ENCODE results near the gene NIPA2. TPM values are rescaled to one million over a fixed set of nuclear protein-coding genes. Genes with fewer than 3 reads are reported as not detected.

The NIPA2 gene
- total RNA-seq, 2 experiments from 2014 or later: 113 to 115 TPM

DNA sequence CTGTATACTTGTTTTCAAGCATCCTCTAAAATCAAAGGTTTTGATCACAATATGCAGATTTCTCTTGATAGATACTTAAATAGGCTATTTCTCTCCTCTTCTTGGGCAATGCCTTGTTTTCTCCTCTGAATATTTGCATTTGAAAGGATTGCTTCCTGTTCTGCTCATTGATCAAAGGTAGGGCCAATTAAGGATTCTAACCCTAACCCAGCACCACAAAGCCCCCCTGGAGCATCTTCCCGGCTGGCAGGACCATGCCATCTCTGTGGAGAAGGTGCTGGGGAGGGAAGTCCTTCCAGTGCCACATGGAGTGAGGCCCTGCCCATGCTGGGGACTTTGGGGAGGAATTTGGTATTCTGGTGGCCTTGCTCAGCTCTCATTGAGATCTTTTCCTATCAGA lies 11.3 kb upstream of the NIPA2 start:
- POLR2A ChIA-PET: no interaction called here
- CTCF ChIA-PET: no interaction called here

DNA sequence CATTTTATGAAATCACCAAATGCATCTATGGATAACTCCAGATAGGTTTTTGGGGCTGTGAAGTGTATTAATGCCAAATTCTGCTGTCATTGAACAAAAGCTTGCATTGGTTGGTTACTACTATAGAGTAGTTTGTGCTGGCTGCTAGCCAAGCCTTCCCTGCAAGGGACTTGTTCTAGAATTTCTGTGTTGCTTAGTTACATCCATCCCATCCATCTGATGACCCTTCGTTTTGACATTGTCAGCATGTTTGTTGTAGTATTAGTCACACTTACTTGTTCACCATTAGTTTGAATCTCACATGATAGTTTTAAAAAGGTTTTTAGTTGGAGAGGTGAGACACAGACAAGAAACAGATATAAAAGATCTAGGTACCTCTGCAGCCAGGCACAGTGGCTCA lies 7.0 kb upstream of the NIPA2 start:
- CTCF ChIA-PET: interaction anchor here (0.6 kb wide), 1 partner anchor 8 kb away, joined by 3 read pairs; no protein-coding TSS in a partner anchor
- POLR2A ChIA-PET: no interaction called here

DNA sequence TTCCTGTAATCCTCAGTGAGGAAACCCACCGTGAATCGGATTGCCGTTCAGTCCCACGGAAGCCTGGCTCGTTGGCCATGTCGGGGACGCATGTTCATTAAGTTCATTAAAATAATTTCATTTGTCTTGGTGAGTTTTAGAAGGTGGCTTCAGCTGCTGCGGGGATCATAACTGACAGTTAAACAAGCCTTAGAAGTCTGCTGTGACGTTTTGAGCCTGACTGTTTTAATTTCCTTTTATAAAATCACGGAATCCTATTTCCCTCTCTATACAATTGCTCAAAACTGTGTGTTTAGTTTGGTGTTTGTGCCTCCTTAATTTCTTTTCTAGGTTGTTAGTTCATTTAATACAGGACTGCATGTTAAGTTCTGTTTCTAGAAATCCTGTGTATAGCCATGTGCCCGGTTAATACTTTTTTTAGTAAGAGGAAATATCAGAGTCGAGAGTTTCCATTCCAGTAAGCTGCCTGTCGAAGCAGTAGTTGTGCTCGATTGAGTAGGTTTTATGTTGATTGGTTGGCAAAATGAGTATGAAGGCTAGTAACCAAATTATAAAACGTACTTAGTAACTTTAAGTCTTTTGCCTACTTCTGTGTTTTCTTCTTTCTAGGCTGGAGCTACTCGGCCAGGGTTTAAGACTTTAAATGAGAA lies 705 bp downstream of the NIPA2 start:
- POLR2A ChIA-PET: interaction anchor here (0.9 to 1.5 kb wide), 2 partner anchors 11 to 49 kb away, joined by 3 to 4 read pairs; no protein-coding TSS in a partner anchor

DNA sequence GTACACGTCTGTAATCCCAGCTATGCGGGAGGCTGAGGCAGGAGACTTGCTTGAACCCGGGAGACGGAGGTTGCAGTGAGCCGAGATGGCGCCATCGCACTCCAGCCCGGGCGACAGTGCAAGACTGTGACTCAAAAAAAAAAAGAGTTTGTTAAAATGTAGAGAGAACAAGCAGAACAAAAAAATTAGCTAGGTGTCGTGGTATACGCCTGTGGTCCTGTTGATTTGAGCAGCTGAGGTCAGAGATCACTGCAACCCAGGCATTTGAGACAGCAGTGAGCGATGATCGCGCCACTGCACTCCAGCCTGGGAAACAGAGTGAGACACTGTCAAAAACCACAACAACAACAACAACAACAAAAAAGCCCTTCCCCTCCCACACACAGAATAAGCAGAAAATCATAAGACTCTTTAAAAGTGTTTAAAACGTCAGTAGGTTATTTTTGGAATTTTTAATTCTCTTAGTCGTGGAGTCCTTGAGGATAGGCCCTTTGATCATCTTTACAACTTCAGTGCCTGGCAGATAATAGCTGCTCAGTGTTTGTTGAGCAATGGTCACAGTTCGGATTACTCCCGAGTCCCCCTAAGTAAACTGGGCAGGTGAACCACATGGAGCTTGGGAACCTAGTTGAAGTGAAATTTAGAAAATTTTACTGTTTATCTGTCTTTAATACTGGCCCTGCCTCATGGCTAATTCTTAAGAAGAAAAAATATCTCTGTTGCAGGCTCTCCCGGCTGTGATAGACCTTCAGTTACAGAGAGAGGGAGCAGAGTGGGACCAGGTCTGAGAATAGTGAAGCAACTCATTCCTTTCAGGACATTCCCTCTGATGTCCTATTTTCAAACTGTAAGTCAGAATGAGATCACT lies 6.2 kb downstream of the NIPA2 start:
- POLR2A ChIA-PET: no interaction called here
- CTCF ChIA-PET: no interaction called here

More for the DNA sequence above, 705 bp downstream of the NIPA2 start:
- CTCF ChIA-PET: no interaction called here

DNA sequence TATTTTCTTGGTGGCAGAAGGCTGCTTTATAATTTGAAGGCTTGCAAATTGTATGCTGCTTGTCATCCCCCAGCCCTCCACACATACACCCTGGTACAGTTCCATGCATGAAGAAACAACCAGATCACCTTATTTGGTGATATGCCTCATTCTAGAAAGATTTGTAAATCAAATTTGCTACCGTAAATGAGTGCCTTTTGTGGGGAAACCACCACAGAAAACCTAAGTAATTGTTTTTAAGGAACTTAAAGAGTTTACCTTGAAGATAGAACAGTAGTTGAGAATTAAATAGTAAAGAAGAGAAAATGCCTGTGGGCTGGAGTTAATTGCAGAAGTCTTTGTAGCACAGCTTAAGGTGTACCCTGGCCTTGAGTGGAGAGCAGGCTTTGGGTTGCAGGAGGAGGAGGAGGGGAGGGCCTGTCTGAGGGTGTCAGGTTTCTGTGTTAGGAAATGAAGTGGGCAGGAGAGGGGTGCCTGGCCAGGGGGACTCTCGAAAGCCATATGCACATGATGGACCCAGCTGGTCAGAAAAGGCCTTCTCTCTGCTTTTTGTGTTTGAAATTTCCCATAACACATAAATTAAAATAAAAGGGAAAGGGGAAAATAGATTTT lies 6.9 kb downstream of the NIPA2 start:
- CTCF ChIA-PET: no interaction called here

DNA sequence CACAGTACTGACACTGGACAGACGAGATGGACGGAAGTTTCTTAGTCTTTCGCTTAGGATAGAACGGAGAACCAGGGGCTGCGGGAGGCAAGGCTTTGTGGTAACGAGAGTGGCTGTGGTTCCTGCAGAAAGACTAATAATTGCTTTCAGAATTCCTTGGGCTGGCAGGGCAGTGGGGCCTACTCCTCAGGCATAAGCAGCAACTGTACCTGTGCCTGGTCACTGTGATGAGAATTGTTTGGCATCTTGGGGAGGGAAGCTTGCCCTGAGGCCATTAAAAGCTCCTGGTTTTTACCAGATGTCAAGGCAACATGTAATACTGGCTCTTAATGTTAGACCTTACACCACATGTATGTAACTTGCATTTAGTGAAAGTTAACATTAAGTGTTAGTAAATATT lies 7.6 kb downstream of the NIPA2 start:
- ChIA-PET CTCF (no interaction called here), POLR2A (no interaction called here)

More for the DNA sequence above, 6.9 kb downstream of the NIPA2 start:
- POLR2A ChIA-PET: no interaction called here

DNA sequence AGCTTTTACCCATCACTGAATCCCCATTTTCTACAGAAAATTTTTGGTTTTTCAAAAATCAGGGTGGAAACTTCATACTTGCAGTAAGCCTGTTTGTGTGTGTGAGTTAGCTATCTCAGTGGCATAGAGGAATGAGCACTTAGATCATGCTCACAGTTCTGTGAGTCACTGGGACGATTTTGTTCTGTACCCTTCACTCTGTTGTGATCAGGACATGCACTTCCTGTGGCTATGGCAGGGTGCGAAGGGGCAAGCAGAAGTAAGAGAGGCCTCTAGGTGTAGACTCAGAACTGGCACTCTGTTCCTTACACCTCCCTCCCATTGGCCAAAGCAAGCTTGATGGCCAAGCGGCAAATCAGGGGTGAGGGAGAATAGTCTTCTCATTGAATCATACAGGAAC lies 11.6 kb downstream of the NIPA2 start:
- POLR2A ChIA-PET: interaction anchor here (0.9 kb wide), 1 partner anchor 10 kb away, joined by 4 read pairs; no protein-coding TSS in a partner anchor
- CTCF ChIA-PET: no interaction called here

DNA sequence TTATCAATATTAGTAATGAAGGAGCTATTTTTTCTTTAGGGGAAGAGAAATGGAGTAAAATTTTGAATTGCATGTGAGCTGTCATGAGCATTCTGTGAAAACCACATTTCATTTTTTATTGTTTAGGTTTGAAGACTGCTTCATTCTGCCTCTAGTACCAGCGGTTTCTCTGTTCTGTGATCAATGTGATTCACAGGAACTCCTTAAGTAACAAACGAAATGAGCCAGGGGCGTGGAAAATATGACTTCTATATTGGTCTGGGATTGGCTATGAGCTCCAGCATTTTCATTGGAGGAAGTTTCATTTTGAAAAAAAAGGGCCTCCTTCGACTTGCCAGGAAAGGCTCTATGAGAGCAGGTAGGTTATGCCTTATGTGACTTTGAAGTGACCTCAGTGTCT lies 13.0 kb downstream of the NIPA2 start:
- CTCF ChIA-PET: interaction anchor here (1.3 kb wide), 1 partner anchor 11 kb away, joined by 3 read pairs; no protein-coding TSS in a partner anchor
- POLR2A ChIA-PET: interaction anchor here (1.2 kb wide), 1 partner anchor 13 kb away, joined by 3 read pairs; no protein-coding TSS in a partner anchor

DNA sequence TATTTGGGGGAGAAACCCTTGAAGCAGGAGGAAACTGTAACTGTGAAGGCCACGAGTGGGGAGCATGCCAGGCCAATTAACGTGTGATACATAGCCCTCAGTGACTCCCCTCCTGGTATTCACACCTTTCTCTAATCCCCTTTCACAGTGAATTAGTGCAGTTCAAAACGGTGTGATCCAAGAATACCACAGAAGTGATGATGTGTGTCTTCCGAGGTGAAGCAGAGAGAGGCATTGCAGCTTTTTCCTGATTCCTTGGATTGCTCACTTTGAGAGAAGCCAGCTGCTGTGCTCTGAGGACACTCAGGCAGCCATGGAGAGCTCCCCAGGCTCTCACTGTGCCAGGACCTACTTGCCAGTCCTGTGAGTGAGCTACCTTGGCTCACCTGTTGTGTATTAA lies 17.3 kb downstream of the NIPA2 start:
- POLR2A ChIA-PET: no interaction called here
- CTCF ChIA-PET: interaction anchor here (1.5 kb wide), 1 partner anchor 18 kb away, joined by 3 read pairs; no protein-coding TSS in a partner anchor

DNA sequence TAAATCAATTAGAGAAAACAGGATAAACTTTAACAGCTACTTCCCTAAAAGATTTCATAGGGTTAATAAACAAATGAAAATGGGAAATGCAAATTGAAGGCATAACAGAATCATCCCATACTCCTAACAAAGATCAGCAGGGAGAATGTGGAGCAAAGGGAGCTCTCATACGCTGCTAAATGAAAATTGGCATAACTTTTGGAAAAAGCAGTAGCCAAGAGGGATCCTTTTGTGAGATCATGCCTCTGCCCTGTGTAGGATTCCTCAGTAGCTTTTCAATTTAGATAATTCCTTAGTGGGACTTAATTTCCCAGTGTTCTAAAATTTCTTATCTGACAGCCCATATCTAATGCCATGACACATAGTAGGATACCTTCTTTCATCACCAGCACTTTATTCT lies 18.2 kb downstream of the NIPA2 start:
- POLR2A ChIA-PET: no interaction called here
- CTCF ChIA-PET: no interaction called here

DNA sequence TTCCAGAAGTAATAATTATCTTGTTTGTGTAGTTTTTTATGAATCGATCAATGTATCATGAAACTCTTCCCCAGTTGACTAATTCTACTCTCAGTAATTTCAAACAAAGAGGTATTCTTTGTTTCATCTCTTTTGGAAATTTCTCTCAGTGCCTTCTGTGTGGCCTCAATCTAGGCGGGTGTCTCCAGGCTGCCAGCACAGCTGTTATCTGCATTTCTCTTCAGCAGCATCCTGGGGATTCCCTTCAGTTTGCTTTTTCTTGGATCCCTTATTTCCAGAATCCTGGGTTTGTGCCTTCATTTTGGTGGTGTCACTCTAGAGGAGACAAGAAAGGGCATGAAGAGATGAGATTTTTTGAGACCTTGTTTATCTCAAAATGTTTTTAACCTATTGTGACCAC lies 22.7 kb downstream of the NIPA2 start:
- POLR2A ChIA-PET: no interaction called here
- CTCF ChIA-PET: interaction anchor here (1.2 kb wide), 1 partner anchor 12 kb away, joined by 4 read pairs; no protein-coding TSS in a partner anchor

DNA sequence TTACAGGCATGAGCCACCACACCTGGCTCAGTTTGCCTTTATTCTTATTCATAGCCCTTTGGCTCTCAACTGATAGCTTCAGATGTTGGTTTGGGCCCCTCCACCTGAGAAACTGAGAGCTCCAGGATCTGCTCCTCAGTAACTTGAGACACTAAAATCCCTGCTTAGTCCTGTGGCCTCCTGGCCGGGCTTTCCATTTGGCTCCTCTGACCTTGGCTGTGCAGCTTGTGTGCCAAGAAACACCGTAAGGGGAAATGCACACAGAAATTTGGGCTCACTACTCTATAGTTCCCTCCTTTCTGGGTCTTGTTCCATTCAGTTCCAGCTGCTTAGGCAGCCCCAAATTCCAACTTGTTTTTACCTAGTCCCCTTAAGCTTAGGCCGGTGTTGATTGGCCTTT lies 24.9 kb downstream of the NIPA2 start:
- ChIA-PET POLR2A (no interaction called here), CTCF (no interaction called here)

DNA sequence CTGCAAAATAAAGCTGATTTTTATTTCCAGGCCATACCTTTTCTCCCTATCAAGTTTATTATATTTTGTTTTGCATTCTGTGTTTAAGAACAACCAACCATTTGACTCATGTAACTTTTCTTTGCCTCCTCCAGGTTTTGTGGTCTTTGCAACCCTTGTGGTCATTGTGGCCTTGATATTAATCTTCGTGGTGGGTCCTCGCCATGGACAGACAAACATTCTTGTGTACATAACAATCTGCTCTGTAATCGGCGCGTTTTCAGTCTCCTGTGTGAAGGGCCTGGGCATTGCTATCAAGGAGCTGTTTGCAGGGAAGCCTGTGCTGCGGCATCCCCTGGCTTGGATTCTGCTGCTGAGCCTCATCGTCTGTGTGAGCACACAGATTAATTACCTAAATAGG lies 27.6 kb downstream of the NIPA2 start:
- CTCF ChIA-PET: interaction anchor here (0.6 kb wide), 1 partner anchor 122 kb away, joined by 5 read pairs; no protein-coding TSS in a partner anchor
- POLR2A ChIA-PET: no interaction called here

DNA sequence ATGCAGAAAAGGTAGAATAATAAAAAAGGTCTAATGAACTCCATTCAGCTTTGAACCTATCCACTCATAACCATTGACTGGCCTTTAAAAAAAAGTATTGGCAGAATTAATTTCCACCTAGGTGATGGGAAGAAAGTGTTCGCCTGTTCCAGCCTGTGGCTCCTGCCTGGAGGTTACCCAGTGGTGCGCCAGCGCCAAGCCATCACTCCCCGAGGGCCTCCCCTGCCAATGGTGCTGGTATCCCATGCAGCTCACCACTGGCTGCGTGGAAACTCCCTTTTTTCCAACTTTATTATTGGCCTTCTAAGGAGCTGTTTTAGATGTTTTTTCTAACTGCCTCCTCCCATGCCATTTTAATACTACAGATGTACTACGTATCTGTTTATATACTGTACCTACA lies 29.4 kb downstream of the NIPA2 start:
- CTCF ChIA-PET: no interaction called here
- POLR2A ChIA-PET: no interaction called here

DNA sequence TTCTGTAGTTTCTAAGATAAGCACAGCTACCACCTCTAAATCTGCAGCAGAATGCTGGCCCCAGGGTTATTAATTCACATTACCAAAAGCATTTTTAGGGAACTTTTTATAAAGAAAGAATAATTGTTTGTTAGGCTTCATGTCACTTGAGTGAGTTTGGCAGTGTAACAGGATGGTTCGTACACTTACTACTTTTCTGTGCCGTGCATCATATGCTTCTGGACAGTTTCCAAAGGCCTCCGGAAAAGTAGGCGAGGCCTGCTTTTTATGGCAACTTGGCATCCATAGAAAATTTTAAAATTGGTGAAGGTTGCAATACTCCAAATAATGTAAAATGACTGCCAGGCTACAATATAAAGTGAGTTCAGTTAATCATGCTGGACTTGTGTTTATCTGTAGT lies 30.0 kb downstream of the NIPA2 start:
- POLR2A ChIA-PET: no interaction called here
- CTCF ChIA-PET: no interaction called here

DNA sequence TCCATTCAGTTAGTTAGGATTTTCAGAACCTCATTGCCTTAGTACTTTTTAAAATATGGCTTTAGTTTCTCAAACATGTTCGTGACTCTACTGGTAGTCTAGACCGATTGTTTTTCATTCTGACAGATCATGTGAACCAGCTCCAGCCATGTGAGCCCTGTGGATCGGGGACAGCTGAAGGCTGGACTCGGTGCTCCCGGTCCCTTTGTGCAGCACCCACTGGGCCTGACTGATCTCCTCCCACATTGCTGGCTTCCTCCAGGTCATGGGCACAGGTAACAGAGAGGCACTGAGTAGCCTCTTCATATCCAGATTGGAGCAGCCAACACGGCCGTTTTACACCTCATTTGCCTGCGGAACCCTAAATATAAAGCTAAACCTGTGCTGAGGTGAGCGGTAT lies 30.5 kb downstream of the NIPA2 start:
- POLR2A ChIA-PET: no interaction called here
- CTCF ChIA-PET: no interaction called here

DNA sequence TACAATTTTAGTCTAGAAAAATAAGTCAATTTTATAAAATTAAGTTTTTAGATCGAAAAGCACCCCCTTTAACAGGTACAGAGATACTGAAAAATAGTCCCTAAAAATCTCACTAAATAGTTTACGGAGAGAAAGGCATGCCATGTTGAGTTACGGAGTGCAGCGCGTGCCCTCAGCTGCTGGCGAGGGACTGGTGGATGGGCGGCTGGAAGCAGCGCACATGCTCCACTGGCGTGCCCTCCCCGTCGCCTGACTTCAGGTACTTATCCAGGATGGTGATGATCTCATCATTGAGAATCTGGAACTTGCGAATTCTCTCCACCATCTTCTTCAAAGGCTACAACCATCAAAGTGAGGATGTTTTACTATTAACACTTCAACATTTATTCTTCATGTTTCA lies 31.4 kb downstream of the NIPA2 start:
- POLR2A ChIA-PET: no interaction called here
- CTCF ChIA-PET: no interaction called here

DNA sequence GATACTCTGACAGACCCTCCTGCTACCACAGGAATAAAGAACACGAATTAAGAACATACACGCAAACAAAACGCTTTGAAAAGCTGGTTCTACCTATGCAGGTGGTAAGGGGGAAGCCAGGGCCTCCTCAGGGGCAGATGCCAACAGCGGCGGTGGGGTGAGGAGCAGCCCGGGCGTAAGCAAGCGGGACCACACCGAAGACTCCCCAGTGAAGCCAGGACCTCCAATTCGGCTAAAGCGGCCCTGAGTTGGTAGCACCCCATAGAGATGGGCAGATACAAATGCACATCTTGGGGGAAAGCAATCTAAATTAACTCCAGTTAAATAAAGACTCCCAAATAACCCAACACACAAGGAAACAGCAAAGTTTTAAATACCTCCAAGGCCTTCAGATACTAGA lies 32.4 kb downstream of the NIPA2 start:
- ChIA-PET CTCF (no interaction called here), POLR2A (no interaction called here)

DNA sequence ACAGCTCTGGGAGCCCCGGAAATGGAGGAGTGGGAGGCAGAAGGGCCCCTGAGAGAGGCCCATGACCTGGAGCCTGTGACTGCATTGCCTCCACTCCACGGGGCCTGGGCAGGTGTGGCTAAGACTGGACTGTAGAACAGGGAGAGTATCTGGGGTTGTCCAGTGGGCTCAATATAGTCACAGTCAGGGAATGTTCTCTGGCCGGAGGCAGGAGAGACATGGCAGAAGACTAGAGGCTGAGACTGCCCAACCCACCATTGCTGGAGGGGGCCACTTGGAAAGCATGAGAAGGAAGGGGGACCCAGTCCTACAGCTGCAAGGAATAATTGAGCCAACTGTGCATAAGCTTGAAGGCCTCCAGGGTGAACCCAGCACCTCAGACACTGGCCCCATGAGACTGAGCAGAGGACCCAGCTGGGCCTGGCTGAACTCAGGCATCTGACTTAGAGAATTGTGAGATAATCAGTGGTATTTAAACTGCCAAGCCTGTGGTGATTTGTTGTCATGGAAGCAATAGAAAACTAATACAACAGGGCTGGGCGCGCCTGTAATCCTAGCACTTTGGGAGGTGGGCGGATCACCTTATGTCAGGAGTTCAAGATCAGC lies 33.1 kb downstream of the NIPA2 start:
- CTCF ChIA-PET: no interaction called here
- POLR2A ChIA-PET: no interaction called here

DNA sequence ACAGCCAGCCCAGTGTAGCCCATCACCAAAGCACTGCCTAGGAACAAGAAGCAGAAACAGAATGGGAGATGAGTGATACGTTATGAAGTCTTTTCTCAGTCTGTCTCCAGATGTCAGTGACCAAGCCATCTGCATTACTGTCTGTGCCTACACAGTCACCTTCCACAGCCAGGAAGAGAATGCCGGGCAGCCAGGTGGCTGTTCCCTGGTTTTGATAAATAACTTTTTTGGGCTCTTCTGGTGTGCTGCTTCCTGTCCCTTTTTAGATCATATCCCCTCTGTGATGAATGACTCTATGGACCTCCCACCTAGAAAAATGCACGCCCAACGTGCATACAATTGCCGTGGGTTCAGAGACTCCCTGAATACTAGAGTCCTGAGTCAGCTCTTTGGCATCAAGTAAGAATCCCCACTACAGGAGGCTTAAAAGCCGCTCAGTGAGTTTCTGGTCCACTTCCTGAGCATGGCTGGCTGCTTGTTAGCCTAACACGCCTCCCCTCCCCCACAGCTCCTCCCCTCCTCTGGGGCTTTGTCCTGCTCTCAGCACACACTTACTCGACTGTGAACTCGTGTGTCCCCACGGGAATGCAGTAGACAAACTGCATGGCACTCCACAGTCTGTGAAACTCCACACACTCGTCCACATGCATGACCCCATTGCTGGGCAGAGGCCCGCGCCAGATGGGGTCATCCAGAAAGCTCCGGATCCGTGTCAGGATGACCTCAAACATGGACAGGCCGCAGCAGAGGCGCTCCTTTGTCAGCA lies 34.7 kb downstream of the NIPA2 start:
- POLR2A ChIA-PET: no interaction called here
- CTCF ChIA-PET: no interaction called here

Measured in activated CD8-positive, alpha-beta memory T cell treated with anti-CD3 and anti-CD28 coated beads for 36 hours (primary cell).